MG63 (cell line): Measurements from ENCODE around the gene CHSY1. TPM values are rescaled to one million over a fixed set of nuclear protein-coding genes. Genes with fewer than 3 reads are reported as not detected.

Source experiments
- DNase-seq: peaks from one replicate; pipeline ENCODE4 v3.0.0-alpha.2; 2020
- H3K27me3 ChIP-seq: fragments of 250-450 bp; sonication (Bioruptor Pico); 2 replicates; pipeline ENCODE4 v1.5.1; 2020; ENCODE audit warnings: mild to moderate bottlenecking, moderate library complexity
- H3K36me3 ChIP-seq: fragments of 250-450 bp; sonication (Bioruptor Pico); 2 replicates; pipeline ENCODE4 v1.5.1; 2020; ENCODE audit warnings: mild to moderate bottlenecking, moderate library complexity
- H3K4me3 ChIP-seq: fragments of 250-450 bp; sonication (Bioruptor Pico); 2 replicates; pipeline ENCODE4 v1.5.1; 2020; ENCODE audit warnings: mild to moderate bottlenecking, moderate library complexity
- H3K9me3 ChIP-seq: fragments of 250-450 bp; sonication (Bioruptor Pico); 2 replicates; pipeline ENCODE4 v1.5.1; 2020; ENCODE audit warnings: mild to moderate bottlenecking, moderate library complexity
- total RNA-seq: library from RNA; depleted of rRNA; stranded (reverse); fragments of >200 nt; shearing (Covaris generic); gene quantifications from 2 replicates; pipeline ENCODE4 v1.2.3, GENCODE V29; 2014; ENCODE audit warnings: low replicate concordance

Gene CHSY1
- total RNA-seq, 1 experiment from 2014 or later, result 11.0 TPM

DNA sequence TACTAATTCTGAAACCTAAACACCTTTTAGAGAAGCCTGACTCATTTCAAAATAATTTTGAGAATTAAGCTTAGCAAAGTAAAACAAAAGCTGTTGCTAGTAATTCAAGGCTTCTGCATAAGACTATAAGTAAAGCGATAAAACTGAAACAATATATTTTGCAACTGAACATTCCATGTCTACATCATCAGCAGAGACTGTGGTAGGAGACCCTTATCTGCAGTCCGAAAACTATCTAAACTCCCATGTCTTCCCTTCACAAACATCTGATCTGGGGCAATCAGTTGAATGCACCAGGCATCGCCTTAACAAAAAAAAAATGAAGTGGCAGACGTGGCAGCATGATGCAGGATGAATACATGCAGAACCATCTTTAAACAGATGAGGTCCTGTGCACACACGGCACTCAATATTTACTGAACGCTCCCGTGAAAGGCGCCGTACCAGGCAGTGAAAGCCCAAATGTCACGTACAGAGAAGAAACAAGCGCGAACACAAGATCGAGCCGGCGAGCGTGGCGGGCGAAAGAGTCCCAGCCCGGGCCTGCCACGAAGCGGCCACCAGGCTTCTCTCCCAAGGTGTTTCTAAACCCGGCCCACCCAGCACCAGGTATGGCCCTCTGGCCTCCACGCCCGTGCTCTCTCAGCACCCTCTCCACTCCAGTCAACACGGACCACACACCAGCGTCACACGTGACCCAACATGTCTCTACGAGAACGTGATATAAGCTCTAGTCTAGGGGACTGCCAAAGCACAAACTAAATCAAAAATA is 63.0 kb downstream of the CHSY1 start:
- Histone ChIP-seq H3K4me3 (no peak overlapping the region), H3K9me3 (no peaks in the 10 kb centered on the region), H3K36me3 (peaks cover 13% of the 10 kb centered on the region), H3K27me3 (no peaks in the 10 kb centered on the region)
- no peak for DNase-seq

DNA sequence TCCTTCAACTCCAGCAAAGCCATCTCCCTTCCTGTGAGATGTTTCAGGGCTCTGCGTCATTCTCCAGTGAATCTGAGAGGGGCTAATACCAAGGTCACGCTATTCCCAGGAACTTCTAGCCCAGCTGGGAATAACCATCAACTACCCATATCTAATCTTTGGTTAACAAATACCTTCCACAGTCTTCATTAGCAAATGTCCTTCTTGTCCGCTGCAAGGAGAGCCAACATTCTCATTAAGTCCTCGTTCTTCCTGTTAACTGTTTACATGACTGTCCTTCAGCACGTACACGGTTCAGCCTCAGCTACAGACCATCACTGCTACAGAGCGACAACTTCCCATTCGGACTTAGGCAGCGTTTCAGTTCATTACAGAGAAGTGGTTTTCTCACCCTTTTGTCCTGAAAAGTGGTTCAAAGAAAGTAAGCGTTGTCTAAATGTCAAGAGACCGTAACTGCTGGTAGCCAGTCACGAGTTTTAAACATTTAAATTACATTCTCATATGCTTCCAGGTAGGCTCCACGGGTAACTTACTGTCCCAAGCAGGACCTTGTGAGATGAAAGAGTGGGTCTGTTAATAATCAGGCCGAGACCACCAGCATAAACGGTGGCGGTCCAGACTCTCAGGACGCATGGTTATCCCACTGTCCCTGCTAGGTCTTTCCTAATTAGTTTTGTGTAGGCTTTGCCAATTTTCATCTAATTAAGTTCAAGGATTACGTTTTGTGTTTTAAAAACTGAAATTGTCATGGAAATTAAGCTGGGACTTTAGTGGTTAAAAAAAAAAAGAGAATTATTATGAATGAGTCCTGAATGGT is 63.8 kb downstream of the CHSY1 start:
- H3K27me3 ChIP-seq, result no peaks in the 10 kb centered on the region
- no peak overlapping the region for H3K4me3 ChIP-seq
- H3K9me3 ChIP-seq, result 0 out of 2 replicates have a peak, but pooled peaks cover 2% of the 10 kb centered on the region
- peaks cover 21% of the 10 kb centered on the region for H3K36me3 ChIP-seq
- DNase-seq, result no peak

DNA sequence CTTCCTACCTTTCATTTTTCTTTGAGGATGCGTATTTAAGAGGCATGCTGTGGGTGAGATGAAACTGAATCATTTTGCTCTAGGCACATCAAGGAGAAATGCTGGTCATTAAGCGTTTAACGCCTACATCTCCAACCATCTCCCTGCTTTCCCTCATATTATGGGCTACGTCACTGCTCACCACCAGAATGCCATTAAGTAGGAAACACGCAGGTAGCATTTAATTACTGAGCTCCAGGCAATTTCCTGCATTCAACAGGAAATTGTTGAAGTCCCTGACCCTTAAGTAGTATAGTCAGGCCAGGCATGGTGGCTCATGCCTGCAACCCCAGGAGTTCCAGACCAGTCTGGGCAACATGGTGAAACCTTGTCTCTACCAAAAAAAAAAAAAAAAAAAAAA is 66.1 kb downstream of the CHSY1 start:
- 0 out of 2 replicates have a peak, but pooled peaks cover 2% of the 10 kb centered on the region for H3K9me3 ChIP-seq
- H3K4me3 ChIP-seq, result no peak overlapping the region
- H3K36me3 ChIP-seq, result peaks cover 43% of the 10 kb centered on the region
- H3K27me3 ChIP-seq, result no peaks in the 10 kb centered on the region
- DNase-seq, result no peak

DNA sequence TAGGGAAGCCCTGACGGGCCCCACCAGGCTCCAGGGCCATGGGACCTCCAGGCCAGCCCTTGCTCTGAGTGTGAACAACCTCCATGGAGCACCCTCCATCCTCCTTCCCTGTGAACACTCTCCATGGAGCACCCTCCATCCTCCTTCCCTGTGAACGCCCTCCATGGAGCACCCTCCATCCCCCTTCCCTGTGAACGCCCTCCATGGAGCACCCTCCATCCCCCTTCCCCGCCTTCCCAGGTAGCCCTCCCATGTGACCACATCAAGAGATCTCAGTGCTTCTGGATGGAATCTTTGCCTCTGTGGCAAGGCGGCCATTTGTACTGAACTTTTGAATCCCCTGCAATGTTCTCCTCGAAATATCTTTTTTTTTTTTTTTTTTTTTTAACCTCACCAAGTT is 66.5 kb downstream of the CHSY1 start:
- no peak for DNase-seq
- Histone ChIP-seq H3K4me3 (no peak overlapping the region), H3K27me3 (no peaks in the 10 kb centered on the region), H3K9me3 (0 out of 2 replicates have a peak, but pooled peaks cover 2% of the 10 kb centered on the region), H3K36me3 (peaks cover 48% of the 10 kb centered on the region)

DNA sequence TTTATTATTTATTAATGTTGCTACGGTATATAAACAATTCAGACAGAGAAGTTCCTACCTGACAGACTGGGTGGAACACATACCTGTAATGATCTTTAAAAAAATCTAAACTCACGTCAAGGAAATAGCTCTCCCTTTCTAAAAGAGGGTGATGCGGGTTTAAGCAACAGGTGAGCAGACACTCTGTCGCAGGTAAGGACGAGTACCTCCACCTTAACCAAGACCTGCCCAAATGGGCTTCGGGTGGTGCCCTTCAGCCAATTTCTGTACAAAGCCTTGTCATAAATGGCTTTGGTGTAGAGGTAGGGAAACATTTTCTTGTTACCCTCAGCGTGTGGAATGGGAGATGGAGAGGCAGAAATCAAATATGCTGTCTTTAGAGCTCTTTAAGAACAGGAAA is 67.0 kb downstream of the CHSY1 start:
- Histone ChIP-seq H3K9me3 (0 out of 2 replicates have a peak, but pooled peaks cover 2% of the 10 kb centered on the region), H3K4me3 (no peak overlapping the region), H3K36me3 (peaks cover 53% of the 10 kb centered on the region), H3K27me3 (no peaks in the 10 kb centered on the region)
- no peak for DNase-seq

DNA sequence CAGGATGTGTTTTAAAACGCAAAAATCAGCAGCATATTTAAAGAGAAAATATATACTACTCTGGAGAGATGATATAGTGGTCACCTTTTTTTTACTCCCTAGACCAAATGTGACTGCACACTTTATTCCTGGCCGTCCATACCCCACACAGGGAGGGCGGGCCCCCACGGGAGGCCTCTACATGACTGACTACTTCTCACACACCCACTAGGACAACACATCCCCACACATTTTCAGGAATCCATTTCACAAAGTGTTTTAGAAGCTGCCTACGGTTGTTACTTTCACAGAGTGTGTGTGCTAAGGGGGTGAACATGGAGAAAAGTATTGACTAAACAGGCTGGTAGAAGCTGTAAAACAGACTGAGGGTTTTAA is 67.9 kb downstream of the CHSY1 start:
- H3K27me3 ChIP-seq, result no peaks in the 10 kb centered on the region
- no peak overlapping the region for H3K4me3 ChIP-seq
- no peak for DNase-seq
- H3K36me3 ChIP-seq, result peaks cover 62% of the 10 kb centered on the region
- H3K9me3 ChIP-seq, result 0 out of 2 replicates have a peak, but pooled peaks cover 2% of the 10 kb centered on the region

DNA sequence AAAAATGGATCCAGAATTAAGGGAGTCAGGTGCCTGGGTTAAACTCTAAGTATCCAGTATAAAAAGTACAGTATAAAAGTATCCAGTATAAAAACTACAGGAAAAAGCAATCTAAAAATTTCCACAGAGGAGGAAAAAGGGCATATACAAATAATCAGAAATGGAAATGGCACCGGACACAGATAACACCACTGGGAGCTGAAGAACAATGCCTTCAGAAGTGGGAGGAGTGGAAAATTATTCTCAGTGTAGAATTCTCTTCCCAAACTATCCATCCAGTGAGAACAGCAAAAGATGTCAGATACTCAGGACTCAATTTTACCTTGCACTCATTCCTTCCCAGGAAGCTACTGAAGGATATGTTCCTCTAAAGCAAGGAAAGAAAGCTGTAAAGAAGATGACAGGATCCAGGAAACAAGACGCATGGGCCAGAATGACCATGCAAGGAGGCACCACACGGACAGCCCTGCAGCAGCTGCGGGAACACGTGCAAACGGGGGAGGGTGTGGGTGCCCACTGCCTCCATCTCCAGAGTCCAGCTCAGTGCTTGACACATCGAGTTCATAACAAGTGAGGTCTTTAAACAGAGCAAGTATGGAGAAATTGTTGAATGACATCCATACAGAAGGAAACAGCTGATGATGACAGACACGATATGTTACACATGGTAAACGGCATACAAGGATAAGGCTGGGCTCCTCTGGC is 68.5 kb downstream of the CHSY1 start:
- H3K4me3 ChIP-seq, result no peak overlapping the region
- H3K9me3 ChIP-seq, result 0 out of 2 replicates have a peak, but pooled peaks cover 2% of the 10 kb centered on the region
- DNase-seq, result no peak

DNA sequence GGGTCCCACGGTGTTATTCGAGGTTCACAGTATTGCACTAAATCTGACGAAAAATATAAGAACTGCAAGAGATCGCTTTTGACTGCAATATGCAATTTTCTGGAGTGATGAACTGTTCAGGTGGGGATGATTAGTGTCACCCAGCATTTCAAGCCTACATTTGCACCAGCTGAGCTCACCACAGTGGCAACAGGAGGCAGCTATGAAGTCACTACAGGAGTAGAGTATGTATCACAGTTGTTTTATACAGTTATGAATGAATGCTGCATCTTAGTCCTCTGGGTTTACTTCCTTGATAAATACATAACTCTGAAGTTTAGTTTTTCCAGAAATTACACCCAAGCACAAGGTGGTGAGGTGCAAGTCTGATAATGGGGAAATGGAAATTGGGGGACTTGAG is 69.6 kb downstream of the CHSY1 start:
- Histone ChIP-seq H3K27me3 (no peaks in the 10 kb centered on the region), H3K36me3 (peaks cover 72% of the 10 kb centered on the region), H3K9me3 (0 out of 2 replicates have a peak, but pooled peaks cover 2% of the 10 kb centered on the region), H3K4me3 (no peak overlapping the region)
- DNase-seq, result no peak

More for the DNA sequence above, 68.5 kb downstream of the CHSY1 start:
- Histone ChIP-seq H3K27me3 (no peaks in the 10 kb centered on the region), H3K36me3 (peaks cover 67% of the 10 kb centered on the region)

DNA sequence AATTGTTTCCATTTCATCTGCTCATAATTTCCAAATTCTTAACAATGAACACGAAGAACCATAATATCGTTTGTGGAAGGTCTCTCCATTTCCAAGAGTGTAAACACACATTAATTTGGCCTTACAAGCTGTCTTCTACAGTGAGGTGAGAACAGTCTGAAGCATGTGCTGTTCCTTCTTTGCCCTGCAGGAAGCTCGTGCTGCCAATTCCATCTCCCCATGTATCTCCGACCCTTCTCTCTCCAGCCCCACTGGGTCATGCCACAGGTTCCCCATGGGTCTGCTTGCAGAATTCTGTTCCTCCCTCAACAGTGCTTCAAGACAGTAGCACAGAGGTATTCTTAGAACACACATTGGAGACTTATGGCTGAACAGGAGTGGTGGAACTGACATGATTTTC is 70.5 kb downstream of the CHSY1 start:
- 0 out of 2 replicates have a peak, but pooled peaks cover 2% of the 10 kb centered on the region for H3K9me3 ChIP-seq
- H3K4me3 ChIP-seq, result no peak overlapping the region
- no peaks in the 10 kb centered on the region for H3K27me3 ChIP-seq
- peaks cover 76% of the 10 kb centered on the region for H3K36me3 ChIP-seq
- no peak for DNase-seq

DNA sequence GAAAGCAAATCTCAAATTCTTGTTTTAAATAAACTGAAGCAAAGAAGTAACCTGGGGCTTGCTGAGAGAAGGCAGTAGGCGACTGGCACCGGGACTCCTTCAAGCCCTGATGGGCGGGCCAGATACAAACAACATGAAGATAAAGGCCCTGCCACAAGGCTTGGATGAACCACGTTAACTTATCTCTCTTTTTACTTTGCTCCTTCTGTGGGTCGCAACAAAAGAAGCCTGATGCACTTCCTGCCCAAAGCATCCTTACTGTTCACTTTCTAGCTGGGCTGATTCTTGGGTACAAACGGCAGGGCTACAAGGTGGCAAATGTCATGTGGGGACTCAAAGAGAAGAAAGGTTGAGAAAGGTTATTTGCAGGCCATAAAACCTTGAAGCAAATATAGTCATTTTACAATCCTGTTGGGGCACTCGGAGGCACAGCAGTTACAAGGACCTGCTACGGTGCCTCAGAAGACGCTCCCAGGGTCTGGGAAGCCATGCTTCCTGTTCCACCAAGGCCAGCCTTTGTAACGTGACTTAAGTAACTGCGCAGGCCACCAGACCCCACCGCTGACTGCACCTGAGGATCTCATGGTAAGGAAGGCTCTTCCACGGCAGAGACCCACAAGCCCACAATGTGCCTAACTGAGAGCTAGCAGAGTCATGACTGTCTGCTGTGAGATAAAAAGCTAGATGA is 71.1 kb downstream of the CHSY1 start:
- no peak overlapping the region for H3K4me3 ChIP-seq
- H3K36me3 ChIP-seq, result peaks cover 82% of the 10 kb centered on the region
- 0 out of 2 replicates have a peak, but pooled peaks cover 2% of the 10 kb centered on the region for H3K9me3 ChIP-seq
- H3K27me3 ChIP-seq, result no peaks in the 10 kb centered on the region
- no peak for DNase-seq

DNA sequence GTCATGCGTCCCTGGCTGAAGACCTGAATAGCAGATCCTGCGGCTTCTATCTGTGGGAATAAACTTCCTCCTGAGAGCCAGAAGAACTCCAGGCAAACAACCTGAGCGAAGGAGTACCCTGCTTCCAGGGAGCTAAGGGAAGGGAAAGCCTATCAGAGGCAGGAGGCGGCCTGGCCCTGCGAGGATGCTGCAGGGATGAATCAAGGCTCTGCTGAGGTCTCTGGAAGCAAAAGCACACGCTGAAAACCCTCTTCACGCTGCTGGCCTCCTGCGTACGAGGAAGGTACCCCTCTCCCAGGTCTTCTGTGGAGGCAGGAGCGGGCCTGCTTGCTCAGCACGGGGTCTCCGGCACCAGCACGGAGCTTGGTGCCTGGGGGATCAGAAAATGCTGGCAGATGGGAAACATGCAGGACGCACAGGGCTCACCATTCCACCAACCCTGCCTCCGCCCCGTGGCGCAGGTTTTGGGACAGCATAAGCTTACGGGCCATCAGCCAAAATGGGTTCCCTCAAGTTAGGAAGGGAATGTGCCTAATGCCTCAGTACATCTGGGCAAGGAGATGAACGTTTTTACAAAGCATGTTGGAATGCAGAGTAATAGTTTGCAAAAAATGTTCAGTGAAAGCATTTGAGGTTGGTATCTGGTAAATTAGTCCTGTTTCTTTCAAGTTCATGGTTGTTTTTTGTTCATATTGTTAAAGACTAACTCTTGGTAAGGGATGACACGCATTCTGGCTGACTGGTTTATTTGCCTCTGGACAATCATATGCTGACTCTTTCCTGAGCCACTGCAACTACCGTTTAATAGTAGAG is 72.3 kb downstream of the CHSY1 start:
- no peak overlapping the region for H3K4me3 ChIP-seq
- no peak for DNase-seq

DNA sequence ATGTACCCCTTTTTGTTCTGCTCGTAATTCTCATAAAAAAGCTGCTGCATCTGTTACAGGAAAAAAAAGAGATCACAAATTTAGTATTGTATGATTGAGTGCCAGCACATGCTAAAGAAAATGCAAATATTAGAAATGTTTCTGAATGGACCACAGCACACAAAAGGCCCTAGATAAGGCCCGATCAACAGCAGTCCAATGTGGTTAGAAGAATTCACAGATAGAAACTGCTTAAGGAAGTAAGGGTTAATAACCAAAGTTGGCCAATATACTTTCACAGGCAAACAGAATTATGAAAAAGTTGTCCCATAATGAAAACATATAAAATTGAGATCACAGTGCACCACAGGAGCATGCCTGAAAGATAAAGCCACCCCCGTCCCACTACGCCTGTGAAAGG is 72.9 kb downstream of the CHSY1 start:
- DNase-seq, result no peak
- Histone ChIP-seq H3K9me3 (0 out of 2 replicates have a peak, but pooled peaks cover 2% of the 10 kb centered on the region), H3K4me3 (no peak overlapping the region), H3K27me3 (no peaks in the 10 kb centered on the region), H3K36me3 (peaks cover 97% of the 10 kb centered on the region)

More for the DNA sequence above, 72.3 kb downstream of the CHSY1 start:
- Histone ChIP-seq H3K27me3 (no peaks in the 10 kb centered on the region), H3K9me3 (0 out of 2 replicates have a peak, but pooled peaks cover 2% of the 10 kb centered on the region), H3K36me3 (peaks cover 91% of the 10 kb centered on the region)

DNA sequence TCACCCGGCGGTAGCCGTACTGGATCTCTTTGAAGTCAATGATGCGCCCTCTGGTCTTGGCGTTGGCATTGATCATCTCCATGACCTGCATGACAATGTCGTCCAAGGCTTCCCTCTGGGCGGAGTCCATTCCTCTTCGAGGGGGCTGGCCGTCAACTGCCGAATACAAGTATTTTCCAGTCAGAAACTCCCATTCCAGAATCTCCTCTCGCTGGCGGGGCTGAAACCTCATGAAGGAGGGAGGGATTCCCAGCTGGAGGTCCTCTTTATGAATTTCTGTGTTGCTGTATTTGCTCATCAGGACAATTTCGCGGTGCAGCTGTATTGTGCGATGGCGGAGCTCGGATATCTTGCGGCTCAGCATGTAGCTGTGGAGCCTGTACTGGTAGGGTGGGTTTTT is 73.4 kb downstream of the CHSY1 start:
- no peaks in the 10 kb centered on the region for H3K27me3 ChIP-seq
- DNase-seq, result no peak
- 0 out of 2 replicates have a peak, but pooled peaks cover 2% of the 10 kb centered on the region for H3K9me3 ChIP-seq
- H3K36me3 ChIP-seq, result peaks cover 98% of the 10 kb centered on the region
- H3K4me3 ChIP-seq, result no peak overlapping the region

DNA sequence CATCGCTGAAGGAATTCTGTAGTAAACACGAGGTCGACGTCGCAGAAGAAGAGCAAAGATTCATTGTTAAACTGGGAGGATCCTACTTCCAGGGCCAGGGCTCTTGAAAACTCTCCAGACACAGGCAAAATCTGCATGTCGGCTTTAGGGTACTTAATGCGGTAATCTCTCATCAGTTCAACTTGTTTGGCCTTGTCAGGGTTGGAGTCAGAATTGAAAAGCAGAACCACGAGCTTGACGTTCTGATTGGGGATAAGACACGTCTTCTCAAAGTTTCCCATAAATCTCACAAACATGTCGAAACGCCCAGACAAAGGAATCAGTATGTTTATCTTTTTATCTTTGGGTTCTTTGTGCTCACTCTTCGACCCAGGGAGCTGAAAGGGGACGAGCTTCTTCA is 74.0 kb downstream of the CHSY1 start:
- no peak for DNase-seq
- Histone ChIP-seq H3K27me3 (no peaks in the 10 kb centered on the region), H3K36me3 (peaks cover 97% of the 10 kb centered on the region), H3K4me3 (no peak overlapping the region), H3K9me3 (no peaks in the 10 kb centered on the region)

DNA sequence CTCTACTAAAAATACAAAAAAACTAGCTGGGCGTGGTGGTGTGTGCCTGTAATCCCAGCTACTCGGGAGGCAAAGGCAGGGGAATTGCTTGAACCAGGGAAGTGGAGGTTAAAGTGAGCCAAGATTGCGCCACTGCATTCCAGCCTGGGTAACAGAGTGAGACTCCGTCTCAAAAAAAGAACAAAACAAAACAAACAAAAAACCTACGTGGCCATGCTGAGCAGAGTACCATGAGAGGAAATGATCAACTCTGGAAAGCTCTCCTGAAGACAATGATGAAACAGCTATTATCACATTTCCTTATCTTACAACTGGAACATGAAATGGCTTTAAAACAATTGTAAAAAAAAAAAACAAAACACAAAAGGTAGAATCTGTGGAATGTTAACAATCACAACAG is 75.2 kb downstream of the CHSY1 start:
- DNase-seq, result no peak

More for the DNA sequence above, 75.2 kb downstream of the CHSY1 start:
- Histone ChIP-seq H3K4me3 (no peak overlapping the region), H3K36me3 (peaks cover 85% of the 10 kb centered on the region), H3K27me3 (no peaks in the 10 kb centered on the region), H3K9me3 (no peaks in the 10 kb centered on the region)
